ENCODE results near the gene AVL9.
"Not testable (repeated sequence)": the region's sequence is repeated elsewhere in the genome, so short reads cannot be mapped to it uniquely, and the experiment has no call there.

GRCh38 chr7:32636725-32637462 is 141.6 kb downstream of the AVL9 start:
- not testable (repeated sequence) for TF ChIP-seq EP300 (IDR thresholded peaks at IDR 0.05; ENCODE audit: low read depth); CTCF (IDR thresholded peaks at IDR 0.05)
